Neural crest cell (in vitro differentiated cells): Measurements from ENCODE around the gene KCNMB2. TPM values are rescaled to one million over a fixed set of nuclear protein-coding genes. Genes with fewer than 3 reads are reported as not detected.

Experiments used
- DNase-seq: peaks from one replicate; pipeline ENCODE4 v3.0.0; 2021; ENCODE audit warnings: low read depth, mixed read lengths, low spot score
- H3K27ac Mint-ChIP-seq: one replicate; pipeline ENCODE4 v1.8.0; 2021; ENCODE audit warnings: mild to moderate bottlenecking, mixed read lengths; ENCODE audit not compliant: unreplicated experiment
- H3K27me3 Mint-ChIP-seq: 2 replicates; pipeline ENCODE4 v1.8.0; 2021; ENCODE audit warnings: low read depth, mild to moderate bottlenecking, mixed read lengths
- H3K36me3 Mint-ChIP-seq: 2 replicates; pipeline ENCODE4 v1.8.0; 2021; ENCODE audit warnings: low read depth, mild to moderate bottlenecking, mixed read lengths
- H3K4me1 Mint-ChIP-seq: 2 replicates; pipeline ENCODE4 v1.8.0; 2021; ENCODE audit warnings: mixed read lengths
- H3K4me3 Mint-ChIP-seq: one replicate; pipeline ENCODE4 v1.8.0; 2021; ENCODE audit warnings: mild to moderate bottlenecking, mixed read lengths
- H3K9me3 Mint-ChIP-seq: 2 replicates; pipeline ENCODE4 v1.8.0; 2021; ENCODE audit warnings: mixed read lengths
- CTCF ChIP-seq: fragments of 200-600 bp; sonication (generic); conservative IDR thresholded peaks from 2 replicates; pipeline ENCODE4 v1.5.0; 2021; ENCODE audit warnings: antibody characterized with exemption, mild to moderate bottlenecking
- total RNA-seq: library from RNA; stranded (reverse); gene quantifications from 2 replicates; pipeline ENCODE4 v1.2.1, GENCODE V29; 2021

KCNMB2 gene
- total RNA-seq, 1 donor from 2014 or later = 0.84 TPM

GRCh38 chr3:178806651-178807050 lies 270.4 kb downstream of the KCNMB2 start:
- H3K4me3 Mint-ChIP-seq = no peak overlapping the region
- H3K4me1 Mint-ChIP-seq = no peaks in the 10 kb centered on the region
- no peak for DNase-seq
- no peak for TF ChIP-seq CTCF
- no peaks in the 10 kb centered on the region for H3K36me3 Mint-ChIP-seq
- no peaks in the 10 kb centered on the region for H3K27me3 Mint-ChIP-seq
- no peak overlapping the region for H3K27ac Mint-ChIP-seq
- H3K9me3 Mint-ChIP-seq = no peaks in the 10 kb centered on the region

DNA sequence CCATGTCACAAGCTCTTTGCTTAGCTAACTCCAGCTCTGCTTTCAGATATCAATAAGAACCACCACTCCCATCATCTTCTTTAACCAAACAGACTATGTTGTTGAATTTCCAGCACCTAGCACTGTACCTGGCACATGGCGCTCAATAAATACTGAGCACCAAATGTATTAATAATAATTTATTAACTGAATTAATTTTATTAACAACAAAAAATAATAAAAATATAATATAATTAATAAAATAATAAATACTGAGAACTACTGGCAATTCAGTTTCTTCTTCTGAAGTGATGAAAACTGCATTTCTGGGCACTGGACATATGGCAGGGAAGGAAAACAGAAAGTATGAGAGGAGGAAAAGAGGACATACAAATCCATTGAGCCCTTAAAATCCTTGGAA lies 271.5 kb downstream of the KCNMB2 start:
- Mint-ChIP-seq H3K9me3 (no peaks in the 10 kb centered on the region), H3K27me3 (no peaks in the 10 kb centered on the region), H3K4me1 (no peaks in the 10 kb centered on the region), H3K36me3 (no peaks in the 10 kb centered on the region), H3K27ac (no peak overlapping the region), H3K4me3 (no peak overlapping the region)
- no peak for DNase-seq
- no peak for TF ChIP-seq CTCF

- Mint-ChIP-seq H3K36me3 (no peaks in the 10 kb centered on the region), H3K9me3 (no peaks in the 10 kb centered on the region), H3K27me3 (no peaks in the 10 kb centered on the region), H3K27ac (no peak overlapping the region), H3K4me3 (no peak overlapping the region), H3K4me1 (no peaks in the 10 kb centered on the region)
- no peak for TF ChIP-seq CTCF
- no peak for DNase-seq
These were observed 272.5 kb downstream of the KCNMB2 start for GRCh38 chr3:178808748-178809147.

DNA sequence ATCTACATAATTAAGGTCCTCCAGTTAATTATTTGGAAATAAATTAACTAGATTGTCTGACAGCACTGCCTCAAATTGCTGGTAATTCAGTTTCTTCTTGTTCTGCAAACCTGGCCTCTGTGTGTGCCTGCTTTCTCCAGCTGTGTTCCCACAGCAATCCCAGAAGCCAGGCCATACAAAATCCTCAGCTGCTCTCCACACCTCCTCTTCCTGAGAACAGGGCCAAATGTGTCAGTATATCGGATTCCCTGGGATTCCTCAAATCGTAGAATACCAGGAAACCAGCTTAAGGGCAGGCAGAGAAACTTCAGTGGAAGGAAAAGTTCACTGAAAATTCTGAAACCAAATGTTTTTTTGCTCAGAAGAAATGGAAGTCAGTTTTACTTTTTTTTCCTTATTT lies 273.9 kb downstream of the KCNMB2 start:
- no peak overlapping the region for H3K27ac Mint-ChIP-seq
- DNase-seq = no peak
- H3K36me3 Mint-ChIP-seq = no peaks in the 10 kb centered on the region
- H3K9me3 Mint-ChIP-seq = no peaks in the 10 kb centered on the region
- no peak overlapping the region for H3K4me3 Mint-ChIP-seq
- no peaks in the 10 kb centered on the region for H3K4me1 Mint-ChIP-seq
- H3K27me3 Mint-ChIP-seq = no peaks in the 10 kb centered on the region
- no peak for TF ChIP-seq CTCF

DNA sequence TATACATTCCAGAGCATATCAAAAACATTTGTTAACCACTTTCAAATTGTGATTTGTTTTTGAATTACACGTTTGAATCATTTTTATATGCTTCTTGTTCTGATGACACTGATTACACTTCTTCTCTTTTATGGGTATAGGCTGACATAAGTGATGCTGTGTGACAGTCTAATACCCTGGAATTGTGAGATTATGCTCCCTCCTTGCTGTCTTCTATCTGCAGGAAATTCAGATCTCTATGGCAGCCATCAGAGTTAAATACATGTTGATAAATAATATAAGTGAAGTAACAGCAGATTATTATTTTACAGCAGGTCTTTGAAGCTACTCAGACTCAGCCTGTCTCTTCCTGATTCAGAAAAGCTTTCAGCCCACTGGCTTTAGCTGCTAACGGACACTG lies 286.5 kb downstream of the KCNMB2 start:
- DNase-seq = no peak
- Mint-ChIP-seq H3K27ac (no peak overlapping the region), H3K9me3 (peaks cover 3% of the 10 kb centered on the region), H3K4me1 (peaks cover 11% of the 10 kb centered on the region), H3K27me3 (no peaks in the 10 kb centered on the region), H3K4me3 (no peak overlapping the region), H3K36me3 (peaks cover 2% of the 10 kb centered on the region)
- no peak for TF ChIP-seq CTCF

GRCh38 chr3:178823150-178823549 lies 286.9 kb downstream of the KCNMB2 start:
- no peaks in the 10 kb centered on the region for H3K27me3 Mint-ChIP-seq
- peaks cover 2% of the 10 kb centered on the region for H3K36me3 Mint-ChIP-seq
- DNase-seq = no peak
- H3K9me3 Mint-ChIP-seq = peaks cover 3% of the 10 kb centered on the region
- no peak overlapping the region for H3K4me3 Mint-ChIP-seq
- H3K27ac Mint-ChIP-seq = no peak overlapping the region
- no peak for TF ChIP-seq CTCF
- H3K4me1 Mint-ChIP-seq = peaks cover 11% of the 10 kb centered on the region
